Keratinocyte (primary cell): ENCODE measurements around the gene SCAPER. TPM values are rescaled to one million over a fixed set of nuclear protein-coding genes. Genes with fewer than 3 reads are reported as not detected.

Experiments
- DNase-seq: peaks from one replicate; pipeline ENCODE4 v3.0.0-alpha.2; 2011; ENCODE audit warnings: low read depth, missing footprints, low spot score
- FAIRE-seq: peaks from 2 replicates; lab custom pipeline; 2011; peaks lifted over from hg19 to GRCh38; lab: Jason Lieb, UNC
- H2AFZ ChIP-seq: 2 replicates; pipeline ENCODE4 v1.6.0; 2012; ENCODE audit warnings: low read length, control low read depth, inconsistent platforms; ENCODE audit not compliant: control insufficient read depth
- H3K27ac ChIP-seq: 2 replicates; pipeline ENCODE4 v1.5.1; 2011; ENCODE audit warnings: low read length; ENCODE audit not compliant: control insufficient read depth, insufficient read depth
- H3K27me3 ChIP-seq: 3 replicates; pipeline ENCODE4 v1.6.0; 2011; ENCODE audit warnings: low read length; ENCODE audit not compliant: control insufficient read depth, insufficient read depth; ENCODE audit errors: extremely low read depth
- H3K36me3 ChIP-seq, 2 experiments: 2 replicates in 1 of 2; 3 replicates in 1 of 2; pipeline ENCODE4 v1.5.1; 2011; ENCODE audit warnings: low read length in 2 of 2, mild to moderate bottlenecking in 1 of 2; ENCODE audit not compliant: control insufficient read depth in 2 of 2, insufficient read depth in 2 of 2; ENCODE audit errors: extremely low read depth in 1 of 2
- H3K4me1 ChIP-seq: 3 replicates; pipeline ENCODE4 v1.5.1; 2011; ENCODE audit warnings: low read length; ENCODE audit not compliant: control insufficient read depth, insufficient read depth; ENCODE audit errors: extremely low read depth
- H3K4me2 ChIP-seq: 3 replicates; pipeline ENCODE4 v1.6.0; 2011; ENCODE audit warnings: low read depth, low read length; ENCODE audit not compliant: control insufficient read depth, insufficient read depth; ENCODE audit errors: extremely low read depth
- H3K4me3 ChIP-seq, 3 experiments: fragments of 200-600 bp in 1 of 3; sonication (generic) in 1 of 3; 2 replicates in 2 of 3; 3 replicates in 1 of 3; pipeline ENCODE4 v1.5.1; 2011 to 2016; ENCODE audit warnings: low read length in 3 of 3, mild to moderate bottlenecking in 3 of 3, control low read depth in 2 of 3, inconsistent platforms in 1 of 3, low read depth in 1 of 3, mixed read lengths in 1 of 3, mixed run types in 1 of 3, moderate library complexity in 1 of 3; ENCODE audit not compliant: control insufficient read depth in 2 of 3, insufficient read depth in 2 of 3; ENCODE audit errors: extremely low read depth in 1 of 3
- H3K79me2 ChIP-seq: 2 replicates; pipeline ENCODE4 v1.6.0; 2012; ENCODE audit warnings: low read length; ENCODE audit not compliant: control insufficient read depth, insufficient read depth
- H3K9ac ChIP-seq: 3 replicates; pipeline ENCODE4 v1.6.0; 2011; ENCODE audit warnings: low read length; ENCODE audit not compliant: control insufficient read depth, insufficient read depth; ENCODE audit errors: extremely low read depth
- H3K9me1 ChIP-seq: 3 replicates; pipeline ENCODE4 v1.6.0; 2011; ENCODE audit warnings: low read length; ENCODE audit not compliant: control insufficient read depth, insufficient read depth; ENCODE audit errors: extremely low read depth
- H3K9me3 ChIP-seq: 2 replicates; pipeline ENCODE4 v1.5.1; 2012; ENCODE audit warnings: low read depth, low read length; ENCODE audit not compliant: control insufficient read depth
- H4K20me1 ChIP-seq: 3 replicates; pipeline ENCODE4 v1.6.0; 2011; ENCODE audit warnings: low read length; ENCODE audit not compliant: control insufficient read depth, insufficient read depth; ENCODE audit errors: extremely low read depth
- EZH2 ChIP-seq: IDR thresholded peaks from one replicate; pipeline ENCODE4 v1.6.1; 2012; ENCODE audit warnings: inconsistent platforms, mild to moderate bottlenecking, low read length, moderate library complexity
- dilution Hi-C: fragments of 300-500 bp; cut with MboI; formaldehyde crosslinking; loops from one replicate; pipeline ENCODE4 v1.7.0; 2020; ENCODE audit warnings: low sequenced_read_pairs; ENCODE audit not compliant: extremely low pct_ligation_motif_present
- polyA plus RNA-seq, 5 experiments: library from polyadenylated mRNA; depleted of rRNA in 3 of 5; stranded (reverse) in 3 of 5; stranded (forward) in 1 of 5; unstranded in 1 of 5; fragments of >200 nt; gene quantifications; 1 replicate in 1 of 5; 2 replicates in 3 of 5; 3 replicates in 1 of 5; pipeline versions ENCODE4 v1.2.1 to v1.2.3, GENCODE V29; 2011 to 2012; ENCODE audit warnings: missing spikeins in 2 of 5, low read depth in 1 of 5, low replicate concordance in 1 of 5
- TF ChIP-seq, protein P1 (sequence below), 3 experiments: IDR thresholded peaks in 1 of 3; conservative IDR thresholded peaks in 1 of 3; optimal IDR thresholded peaks in 1 of 3; 2 replicates in 2 of 3; 3 replicates in 1 of 3; pipeline versions ENCODE3 to v1.5.1; 2011; ENCODE audit warnings: low read length in 3 of 3, mild to moderate bottlenecking in 3 of 3, moderate library complexity in 2 of 3, control low read depth in 1 of 3, inconsistent platforms in 1 of 3; ENCODE audit not compliant: insufficient read depth in 2 of 3; ENCODE audit errors: extremely low read depth in 1 of 3

The SCAPER gene
- polyA plus RNA-seq, 1 donor (not counting 4 experiments of a cell fraction or from before 2014, with no cell fraction given), result 5.2 TPM

- peaks cover 5% of the 10 kb centered on the region for H3K4me1 ChIP-seq
- H4K20me1 ChIP-seq, result no peaks in the 10 kb centered on the region
- H3K27me3 ChIP-seq, result no peaks in the 10 kb centered on the region
- no peak overlapping the region for H3K9ac ChIP-seq
- no peak for DNase-seq
- H3K9me3 ChIP-seq, result no peaks in the 10 kb centered on the region
- FAIRE-seq, result no peak
- TF ChIP-seq, protein P1, sequence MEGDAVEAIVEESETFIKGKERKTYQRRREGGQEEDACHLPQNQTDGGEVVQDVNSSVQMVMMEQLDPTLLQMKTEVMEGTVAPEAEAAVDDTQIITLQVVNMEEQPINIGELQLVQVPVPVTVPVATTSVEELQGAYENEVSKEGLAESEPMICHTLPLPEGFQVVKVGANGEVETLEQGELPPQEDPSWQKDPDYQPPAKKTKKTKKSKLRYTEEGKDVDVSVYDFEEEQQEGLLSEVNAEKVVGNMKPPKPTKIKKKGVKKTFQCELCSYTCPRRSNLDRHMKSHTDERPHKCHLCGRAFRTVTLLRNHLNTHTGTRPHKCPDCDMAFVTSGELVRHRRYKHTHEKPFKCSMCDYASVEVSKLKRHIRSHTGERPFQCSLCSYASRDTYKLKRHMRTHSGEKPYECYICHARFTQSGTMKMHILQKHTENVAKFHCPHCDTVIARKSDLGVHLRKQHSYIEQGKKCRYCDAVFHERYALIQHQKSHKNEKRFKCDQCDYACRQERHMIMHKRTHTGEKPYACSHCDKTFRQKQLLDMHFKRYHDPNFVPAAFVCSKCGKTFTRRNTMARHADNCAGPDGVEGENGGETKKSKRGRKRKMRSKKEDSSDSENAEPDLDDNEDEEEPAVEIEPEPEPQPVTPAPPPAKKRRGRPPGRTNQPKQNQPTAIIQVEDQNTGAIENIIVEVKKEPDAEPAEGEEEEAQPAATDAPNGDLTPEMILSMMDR (optimal IDR thresholded peaks at IDR 0.05 in 1 of 3, IDR thresholded peaks at IDR 0.05 in 1 of 3, conservative IDR thresholded peaks at IDR 0.05 in 1 of 3; ENCODE audit: extremely low read depth in 1 of 3, insufficient read depth in 2 of 3, low read length in 3 of 3), result no peak
- no peak for TF ChIP-seq EZH2
- dilution Hi-C loops, result no loop called here
- no peak overlapping the region for H3K4me3 ChIP-seq
- no peak overlapping the region for H2AFZ ChIP-seq
- no peak overlapping the region for H3K4me2 ChIP-seq
- no peak overlapping the region for H3K27ac ChIP-seq
- no peaks in the 10 kb centered on the region for H3K36me3 ChIP-seq
- no peaks in the 10 kb centered on the region for H3K79me2 ChIP-seq
- no peaks in the 10 kb centered on the region for H3K9me1 ChIP-seq
Measured at GRCh38 chr15:76366714-76367113, 538.4 kb downstream of the SCAPER start.

DNA sequence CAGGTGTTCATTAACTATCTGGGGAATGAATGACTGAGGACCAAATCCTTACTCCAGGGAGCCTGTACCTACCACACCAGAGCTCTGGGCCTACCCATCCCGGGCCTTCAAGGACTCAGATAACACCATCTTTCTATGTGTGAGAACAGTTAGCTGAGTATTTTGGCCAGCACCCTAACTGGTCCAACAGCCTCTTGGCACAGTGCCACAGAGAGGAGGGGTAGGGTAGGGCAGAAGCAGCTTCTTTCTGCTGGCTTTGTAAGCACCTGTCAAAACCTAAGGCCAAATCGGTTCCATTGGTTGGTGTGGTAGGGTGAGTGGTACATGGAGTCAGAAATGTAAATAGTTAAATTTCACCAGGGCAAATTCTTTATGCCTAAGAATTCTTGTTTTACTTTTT is 541.9 kb downstream of the SCAPER start:
- Histone ChIP-seq H3K4me3 (no peak overlapping the region), H3K9me3 (no peaks in the 10 kb centered on the region), H4K20me1 (no peaks in the 10 kb centered on the region), H3K4me2 (no peak overlapping the region), H3K27ac (no peak overlapping the region), H3K4me1 (peaks cover 4% of the 10 kb centered on the region), H3K79me2 (no peaks in the 10 kb centered on the region), H3K36me3 (no peaks in the 10 kb centered on the region), H3K27me3 (no peaks in the 10 kb centered on the region), H3K9me1 (no peaks in the 10 kb centered on the region), H3K9ac (no peak overlapping the region), H2AFZ (no peak overlapping the region)
- TF ChIP-seq EZH2, result no peak
- TF ChIP-seq, protein P1 (optimal IDR thresholded peaks at IDR 0.05 in 1 of 3, IDR thresholded peaks at IDR 0.05 in 1 of 3, conservative IDR thresholded peaks at IDR 0.05 in 1 of 3; ENCODE audit: extremely low read depth in 1 of 3, insufficient read depth in 2 of 3, low read length in 3 of 3), result no peak
- dilution Hi-C loops, result no loop called here
- DNase-seq (no peak), FAIRE-seq (no peak)
